Glutamatergic neuron (in vitro differentiated cells): Measurements from ENCODE around the gene CABLES2. TPM values are rescaled to one million over a fixed set of nuclear protein-coding genes. Genes with fewer than 3 reads are reported as not detected.

Source experiments
- DNase-seq: peaks from one replicate; pipeline ENCODE4 v3.0.0; 2022
- H3K27ac Mint-ChIP-seq: one replicate; pipeline ENCODE4 v1.8.0; 2020; ENCODE audit warnings: mild to moderate bottlenecking, mixed read lengths, inconsistent platforms; ENCODE audit not compliant: unreplicated experiment
- H3K27me3 Mint-ChIP-seq: one replicate; pipeline ENCODE4 v1.8.0; 2020; ENCODE audit warnings: mild to moderate bottlenecking, moderate library complexity, mixed read lengths, inconsistent platforms; ENCODE audit not compliant: unreplicated experiment
- H3K36me3 Mint-ChIP-seq: one replicate; pipeline ENCODE4 v1.8.0; 2020; ENCODE audit warnings: mild to moderate bottlenecking, mixed read lengths, inconsistent platforms; ENCODE audit not compliant: unreplicated experiment
- H3K4me1 Mint-ChIP-seq: one replicate; pipeline ENCODE4 v1.8.0; 2020; ENCODE audit warnings: mild to moderate bottlenecking, low read depth, mixed read lengths, inconsistent platforms; ENCODE audit not compliant: unreplicated experiment
- H3K4me3 Mint-ChIP-seq: one replicate; pipeline ENCODE4 v1.8.0; 2020; ENCODE audit warnings: mild to moderate bottlenecking, mixed read lengths, inconsistent platforms; ENCODE audit not compliant: unreplicated experiment
- H3K9me3 Mint-ChIP-seq: one replicate; pipeline ENCODE4 v1.8.0; 2020; ENCODE audit warnings: mild to moderate bottlenecking, moderate library complexity, mixed read lengths, inconsistent platforms; ENCODE audit not compliant: unreplicated experiment
- total RNA-seq: library from RNA; stranded (reverse); fragmentation: NEBNext Ultra II Directional; extraction: Animal tissue kit (Norgen Biotek cat#: 25700); gene quantifications from one replicate; pipeline ENCODE4 v1.2.1, GENCODE V29; 2021; ENCODE audit not compliant: unreplicated experiment
- TF ChIP-seq, protein P1 (sequence below): fragments of 200-600 bp; sonication (generic); IDR thresholded peaks from one replicate; pipeline ENCODE4 v1.5.0; 2021; ENCODE audit not compliant: partially characterized antibody, unreplicated experiment

CABLES2 gene
- total RNA-seq, 1 donor from 2014 or later = 25.3 TPM

DNA sequence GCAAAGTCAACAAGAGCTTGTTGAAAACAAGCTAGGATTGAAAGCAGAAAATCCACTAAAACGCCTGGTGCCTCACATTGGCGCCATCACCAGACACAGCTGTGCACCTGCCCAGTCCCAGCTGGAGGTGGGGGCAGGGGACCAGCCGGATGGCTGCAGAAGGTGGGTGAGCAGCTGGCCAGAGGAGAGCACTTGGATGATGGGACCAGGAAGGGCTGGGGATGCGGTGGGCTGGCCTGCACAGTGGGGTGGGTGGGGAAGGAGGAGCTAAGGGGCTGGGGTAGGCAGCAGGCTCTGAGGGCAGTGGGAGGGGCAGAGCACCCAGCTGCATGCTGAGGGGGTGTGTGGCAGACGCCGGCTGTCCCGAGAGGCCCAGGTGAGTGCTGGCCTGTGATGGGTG is 7.1 kb downstream of the CABLES2 start:
- peaks cover 21% of the 10 kb centered on the region for H3K4me1 Mint-ChIP-seq

GRCh38 chr20:62398120-62398821 is 8.8 kb downstream of the CABLES2 start:
- TF ChIP-seq, protein P1, sequence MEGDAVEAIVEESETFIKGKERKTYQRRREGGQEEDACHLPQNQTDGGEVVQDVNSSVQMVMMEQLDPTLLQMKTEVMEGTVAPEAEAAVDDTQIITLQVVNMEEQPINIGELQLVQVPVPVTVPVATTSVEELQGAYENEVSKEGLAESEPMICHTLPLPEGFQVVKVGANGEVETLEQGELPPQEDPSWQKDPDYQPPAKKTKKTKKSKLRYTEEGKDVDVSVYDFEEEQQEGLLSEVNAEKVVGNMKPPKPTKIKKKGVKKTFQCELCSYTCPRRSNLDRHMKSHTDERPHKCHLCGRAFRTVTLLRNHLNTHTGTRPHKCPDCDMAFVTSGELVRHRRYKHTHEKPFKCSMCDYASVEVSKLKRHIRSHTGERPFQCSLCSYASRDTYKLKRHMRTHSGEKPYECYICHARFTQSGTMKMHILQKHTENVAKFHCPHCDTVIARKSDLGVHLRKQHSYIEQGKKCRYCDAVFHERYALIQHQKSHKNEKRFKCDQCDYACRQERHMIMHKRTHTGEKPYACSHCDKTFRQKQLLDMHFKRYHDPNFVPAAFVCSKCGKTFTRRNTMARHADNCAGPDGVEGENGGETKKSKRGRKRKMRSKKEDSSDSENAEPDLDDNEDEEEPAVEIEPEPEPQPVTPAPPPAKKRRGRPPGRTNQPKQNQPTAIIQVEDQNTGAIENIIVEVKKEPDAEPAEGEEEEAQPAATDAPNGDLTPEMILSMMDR = no peak
- no peak for DNase-seq
- Mint-ChIP-seq H3K4me1 (peaks cover 17% of the 10 kb centered on the region), H3K4me3 (no peak overlapping the region), H3K27me3 (peaks cover 7% of the 10 kb centered on the region), H3K9me3 (peaks cover 2% of the 10 kb centered on the region), H3K36me3 (no peaks in the 10 kb centered on the region), H3K27ac (no peak overlapping the region)

More for the DNA sequence above, 7.1 kb downstream of the CABLES2 start:
- Mint-ChIP-seq H3K36me3 (no peaks in the 10 kb centered on the region), H3K4me3 (no peak overlapping the region), H3K27me3 (peaks cover 7% of the 10 kb centered on the region), H3K27ac (no peak overlapping the region), H3K9me3 (peaks cover 2% of the 10 kb centered on the region)
- DNase-seq = no peak
- TF ChIP-seq, protein P1 = no peak

DNA sequence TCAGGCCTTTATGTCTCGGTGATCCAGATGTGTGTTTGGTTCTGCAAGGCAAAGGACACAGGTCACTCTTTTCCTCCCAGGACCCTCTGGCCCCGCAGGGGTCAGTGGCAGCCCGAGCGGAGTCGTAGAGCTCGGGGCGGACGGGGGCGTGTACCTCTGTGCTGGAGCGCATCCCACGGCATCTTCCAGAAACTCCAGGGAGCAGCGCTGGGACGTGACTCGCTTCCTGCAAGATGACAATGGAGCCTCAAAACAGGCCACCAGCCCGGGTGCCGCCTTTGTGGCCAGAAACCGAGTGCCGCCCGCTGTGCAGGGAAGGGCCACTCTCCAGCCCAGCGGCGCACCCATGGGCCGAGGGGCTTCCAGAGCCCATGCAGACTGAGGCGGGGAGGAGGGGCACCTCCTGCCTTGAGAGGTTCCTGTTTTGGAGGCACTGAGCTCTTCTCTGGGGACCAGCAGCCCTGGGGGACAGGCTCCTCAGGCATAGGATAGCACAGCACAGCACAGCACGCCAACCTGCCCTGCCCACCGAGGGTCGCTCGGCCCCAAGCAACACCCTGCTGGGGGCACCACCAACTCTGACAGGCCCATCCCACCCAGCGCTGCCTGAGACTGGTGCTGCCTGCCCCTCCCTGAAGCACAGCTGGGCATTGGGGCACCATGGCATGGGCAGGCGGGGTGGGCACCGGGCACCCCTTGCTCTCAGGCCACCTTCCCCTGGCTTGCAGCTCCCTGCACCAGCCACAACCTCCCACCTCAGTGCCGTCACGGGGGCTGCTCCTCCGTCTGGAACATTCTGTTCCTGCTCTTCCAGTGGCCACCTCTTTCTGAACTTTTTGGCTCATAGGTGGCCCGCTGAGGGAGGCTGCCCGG is 10.5 kb downstream of the CABLES2 start:
- no peak overlapping the region for H3K27ac Mint-ChIP-seq
- H3K27me3 Mint-ChIP-seq = peaks cover 12% of the 10 kb centered on the region
- TF ChIP-seq, protein P1 = no peak
- H3K4me1 Mint-ChIP-seq = peaks cover 11% of the 10 kb centered on the region
- DNase-seq = no peak
- peaks cover 2% of the 10 kb centered on the region for H3K9me3 Mint-ChIP-seq
- H3K4me3 Mint-ChIP-seq = no peak overlapping the region
- no peaks in the 10 kb centered on the region for H3K36me3 Mint-ChIP-seq

DNA sequence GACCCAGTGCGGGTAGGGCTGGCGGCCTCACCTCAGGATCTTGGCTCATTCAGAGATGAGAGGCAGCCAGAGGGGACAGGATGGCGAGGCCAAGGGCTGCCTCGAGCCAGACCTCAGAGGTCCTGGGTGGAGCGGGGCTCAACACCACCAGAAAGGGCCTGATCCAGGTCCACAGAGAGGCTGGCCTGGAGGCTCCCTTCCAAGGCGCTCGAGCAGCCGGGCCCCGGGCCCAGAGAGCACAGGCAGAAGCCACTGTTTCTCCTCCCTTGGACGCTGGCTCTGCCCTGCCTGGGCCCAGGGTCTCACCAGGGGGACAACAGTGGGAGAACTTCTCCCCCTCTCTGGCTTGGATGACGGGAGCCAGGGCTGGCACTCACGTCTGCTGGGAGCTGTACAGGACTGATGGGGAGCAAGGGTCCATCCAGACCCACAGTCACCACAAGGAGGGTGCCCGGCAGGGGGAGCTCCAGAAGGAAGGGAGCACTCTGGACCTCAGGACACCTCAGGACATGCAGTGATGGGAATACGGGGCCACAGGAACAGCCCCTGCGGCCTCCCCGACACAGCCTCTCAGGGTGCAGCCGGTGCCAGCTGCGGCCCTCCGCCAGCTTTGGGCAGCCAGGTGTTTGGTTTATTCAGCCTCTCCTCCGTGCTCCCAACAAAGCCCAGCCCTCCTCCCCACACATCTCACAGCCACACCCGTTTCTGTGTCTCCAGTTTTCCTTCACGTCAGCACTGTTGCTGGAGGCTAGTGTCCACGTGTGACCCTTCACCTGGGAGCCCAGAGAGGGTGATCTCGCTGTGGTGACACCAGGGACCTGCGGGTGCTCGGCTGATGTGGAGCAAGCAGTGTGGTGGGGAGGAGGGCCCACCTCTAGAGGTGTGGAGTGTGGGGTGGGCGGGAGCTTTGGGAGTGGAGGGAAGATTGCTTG is 11.5 kb downstream of the CABLES2 start:
- TF ChIP-seq, protein P1 = no peak
- Mint-ChIP-seq H3K27ac (no peak overlapping the region), H3K36me3 (no peaks in the 10 kb centered on the region), H3K4me3 (no peak overlapping the region), H3K9me3 (peaks cover 2% of the 10 kb centered on the region), H3K27me3 (peaks cover 13% of the 10 kb centered on the region), H3K4me1 (peaks cover 3% of the 10 kb centered on the region)
- no peak for DNase-seq
